HEK293T (cell line): ENCODE data around the gene CCDC183.
"Not testable (repeated sequence)": the region's sequence is repeated elsewhere in the genome, so short reads cannot be mapped to it uniquely, and the experiment has no call there.

Experiments used
- CTCF ChIA-PET: fragments of 350-600 bp; formaldehyde crosslinking; extraction: SDS; loops from one replicate; lab custom pipeline; 2021; ENCODE audit warnings: antibody characterized with exemption, inconsistent platforms; lab: Yijun Ruan, JAX
- POLR2A ChIA-PET: fragments of 350-600 bp; formaldehyde crosslinking; extraction: SDS; loops from one replicate; lab custom pipeline; 2020; ENCODE audit warnings: antibody characterized with exemption, inconsistent platforms; lab: Yijun Ruan, JAX
- DNase-seq: peaks from one replicate; pipeline ENCODE4 v3.0.0; 2012; ENCODE audit warnings: mixed read lengths; ENCODE audit errors: extremely low spot score
- ARNT ChIP-seq: fragments of 450-650 bp; IDR thresholded peaks from 2 replicates; pipeline ENCODE4 v1.6.1; 2017; ENCODE audit warnings: mild to moderate bottlenecking
- BHLHE40 ChIP-seq: fragments of 450-650 bp; IDR thresholded peaks from 2 replicates; pipeline ENCODE4 v1.6.1; 2016; ENCODE audit warnings: mild to moderate bottlenecking, moderate library complexity, borderline replicate concordance
- CTBP1 ChIP-seq: fragments of 450-650 bp; IDR thresholded peaks from 2 replicates; pipeline ENCODE4 v1.6.1; 2016; ENCODE audit warnings: borderline replicate concordance
- ELF4 ChIP-seq: fragments of 450-650 bp; IDR thresholded peaks from 2 replicates; pipeline ENCODE4 v1.6.1; 2017; ENCODE audit warnings: antibody characterized with exemption
- FOXA1 ChIP-seq: fragments of 450-650 bp; IDR thresholded peaks from 2 replicates; pipeline ENCODE4 v1.6.1; 2016; ENCODE audit warnings: mild to moderate bottlenecking
- FOXK2 ChIP-seq: fragments of 450-650 bp; IDR thresholded peaks from 2 replicates; pipeline ENCODE4 v1.6.1; 2016; ENCODE audit warnings: mild to moderate bottlenecking
- FOXM1 ChIP-seq: fragments of 450-650 bp; IDR thresholded peaks from 2 replicates; pipeline ENCODE4 v1.6.1; 2017; ENCODE audit warnings: mild to moderate bottlenecking, borderline replicate concordance
- HDGF ChIP-seq: fragments of 450-650 bp; IDR thresholded peaks from 2 replicates; pipeline ENCODE4 v1.6.1; 2017; ENCODE audit warnings: antibody characterized with exemption, borderline replicate concordance
- L3MBTL2 ChIP-seq: fragments of 450-650 bp; conservative IDR thresholded peaks from 2 replicates; pipeline ENCODE4 v1.6.1; 2016; ENCODE audit warnings: mild to moderate bottlenecking
- LEF1 ChIP-seq: fragments of 450-650 bp; IDR thresholded peaks from 2 replicates; pipeline ENCODE4 v1.6.1; 2017; ENCODE audit warnings: mild to moderate bottlenecking, borderline replicate concordance
- NFRKB ChIP-seq: fragments of 450-650 bp; IDR thresholded peaks from 2 replicates; pipeline ENCODE4 v1.6.1; 2016; ENCODE audit warnings: mild to moderate bottlenecking, moderate library complexity
- SP1 ChIP-seq: fragments of 450-650 bp; IDR thresholded peaks from 2 replicates; pipeline ENCODE4 v1.6.1; 2017
- SUZ12 ChIP-seq: fragments of 450-650 bp; IDR thresholded peaks from 2 replicates; pipeline ENCODE4 v1.6.1; 2016; ENCODE audit warnings: mild to moderate bottlenecking
- TARDBP ChIP-seq: fragments of 450-650 bp; IDR thresholded peaks from 2 replicates; pipeline ENCODE4 v1.6.1; 2016
- ZNF384 ChIP-seq: fragments of 450-650 bp; IDR thresholded peaks from 2 replicates; pipeline ENCODE4 v1.6.1; 2016
- TF ChIP-seq, protein P1 (sequence below): fragments of 450-650 bp; IDR thresholded peaks from 2 replicates; pipeline ENCODE4 v1.6.1; 2016

Gene CCDC183

DNA sequence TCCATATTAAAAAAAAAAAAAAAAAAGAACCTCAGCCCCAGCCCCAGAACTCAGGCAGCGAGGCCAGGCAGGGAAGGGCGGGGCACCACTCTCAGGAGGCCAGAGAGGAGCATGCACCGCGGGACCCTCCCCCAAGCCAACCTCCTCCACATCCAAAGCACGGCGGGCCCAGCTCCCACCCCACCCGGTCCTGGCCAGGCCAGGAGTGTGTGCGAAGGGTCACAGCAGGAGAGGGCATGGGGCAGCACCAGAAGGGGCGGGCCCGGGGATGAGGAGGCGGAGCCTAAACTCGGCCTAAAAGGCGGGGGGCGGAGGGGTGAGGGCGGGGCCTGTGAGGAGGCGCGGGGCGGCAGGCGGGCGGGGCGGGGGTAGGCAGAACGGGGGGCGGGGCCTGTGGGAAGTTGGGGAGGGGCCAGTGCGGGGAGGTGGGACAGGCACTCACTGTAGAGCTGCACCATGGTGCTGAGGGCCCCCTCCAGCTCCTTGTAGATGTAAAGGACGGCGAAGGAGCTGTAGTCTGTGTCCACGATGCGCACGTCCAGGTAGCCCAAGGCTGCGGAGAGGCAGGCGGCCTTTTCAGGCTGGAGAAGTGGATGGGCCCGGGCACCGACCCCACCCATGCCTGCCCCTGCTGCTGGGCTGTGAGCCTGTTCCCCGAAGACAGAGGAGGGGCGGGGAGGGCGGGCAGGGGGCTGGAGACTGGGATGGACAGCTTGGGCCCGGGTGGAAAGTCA, 33.1 kb upstream of the CCDC183 start:
- TF ChIP-seq BHLHE40 = no peak
- no peak for TF ChIP-seq FOXM1
- TF ChIP-seq CTBP1 = no peak
- no peak for TF ChIP-seq NFRKB
- no peak for TF ChIP-seq SP1
- 0 out of 2 replicates have a peak, but pooled peaks have one; percentile 23 for TF ChIP-seq L3MBTL2
- no peak for TF ChIP-seq ARNT
- TF ChIP-seq ZNF384 = peak; percentile 95
- CTCF ChIA-PET = interaction anchor here (0.6 to 1.0 kb wide), 3 partner anchors 21 to 284 kb away, joined by 3 read pairs; no protein-coding TSS in a partner anchor
- POLR2A ChIA-PET = interaction anchor here (0.6 to 1.2 kb wide), 3 partner anchors 16 to 35 kb away, joined by 3 to 5 read pairs (median 3); no protein-coding TSS in a partner anchor
- peak; percentile 90 for DNase-seq

DNA sequence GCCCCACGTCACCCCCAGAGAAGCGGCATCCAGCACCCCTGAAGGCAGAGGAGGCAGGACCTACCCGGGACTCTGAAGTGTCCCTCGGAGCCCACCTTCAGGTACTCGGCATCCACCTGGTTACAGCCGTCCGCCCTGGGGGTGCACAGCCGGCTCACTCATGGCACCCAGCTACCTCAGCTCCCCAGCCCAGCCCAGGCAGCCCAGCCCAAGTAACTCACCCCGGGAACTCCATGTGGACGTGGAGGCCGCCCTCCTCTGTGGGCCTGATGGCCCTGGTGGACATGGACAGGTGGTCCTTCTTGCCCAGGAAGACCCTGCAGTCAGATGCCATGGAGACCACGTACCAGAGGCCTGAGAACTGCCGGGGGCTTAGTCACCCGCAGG, 32.5 kb upstream of the CCDC183 start:
- TF ChIP-seq SP1 (no peak), ZNF384 (no peak), SUZ12 (no peak), CTBP1 (no peak), HDGF (no peak), FOXA1 (no peak)
- TF ChIP-seq, protein P1, sequence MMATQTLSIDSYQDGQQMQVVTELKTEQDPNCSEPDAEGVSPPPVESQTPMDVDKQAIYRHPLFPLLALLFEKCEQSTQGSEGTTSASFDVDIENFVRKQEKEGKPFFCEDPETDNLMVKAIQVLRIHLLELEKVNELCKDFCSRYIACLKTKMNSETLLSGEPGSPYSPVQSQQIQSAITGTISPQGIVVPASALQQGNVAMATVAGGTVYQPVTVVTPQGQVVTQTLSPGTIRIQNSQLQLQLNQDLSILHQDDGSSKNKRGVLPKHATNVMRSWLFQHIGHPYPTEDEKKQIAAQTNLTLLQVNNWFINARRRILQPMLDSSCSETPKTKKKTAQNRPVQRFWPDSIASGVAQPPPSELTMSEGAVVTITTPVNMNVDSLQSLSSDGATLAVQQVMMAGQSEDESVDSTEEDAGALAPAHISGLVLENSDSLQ = no peak
- CTCF ChIA-PET = interaction anchor here (0.6 to 1.0 kb wide), 2 partner anchors 20 to 266 kb away, joined by 3 read pairs; no protein-coding TSS in a partner anchor
- POLR2A ChIA-PET = interaction anchor here (0.6 to 1.0 kb wide), 2 partner anchors 16 to 36 kb away, joined by 3 to 5 read pairs; no protein-coding TSS in a partner anchor
- no peak for DNase-seq

DNA sequence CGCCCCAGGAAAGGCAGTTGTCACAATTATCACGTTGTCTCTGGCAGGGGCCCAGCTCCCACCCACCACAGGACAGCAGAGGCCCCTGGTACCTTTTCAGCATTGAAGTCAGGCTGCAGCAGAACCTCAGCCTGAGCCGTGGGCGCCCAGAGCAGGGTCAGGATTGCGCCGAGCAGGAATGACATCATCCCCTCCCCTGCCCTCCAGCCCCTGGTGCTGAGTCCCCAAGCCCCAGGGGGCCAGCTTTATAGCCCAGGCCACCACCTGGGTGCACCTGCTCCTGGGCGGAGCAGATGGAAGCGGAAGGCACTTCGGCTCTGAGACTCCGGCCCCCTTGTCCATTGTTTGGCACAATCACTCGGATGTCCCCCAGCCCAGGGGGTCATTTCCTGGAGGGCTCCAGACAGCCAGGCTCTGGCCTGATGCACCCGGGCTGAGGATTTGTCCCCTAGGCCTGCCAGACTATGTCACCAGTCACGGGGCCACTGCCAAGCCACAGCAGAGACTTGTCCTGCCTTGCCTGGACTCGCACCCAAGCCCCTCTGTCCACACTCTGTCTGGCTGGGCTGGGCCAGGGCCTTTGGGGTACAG, 31.7 kb upstream of the CCDC183 start, which contains the start of gene LCN15:
LCN15 (minus strand) TSS at position 218 of the 591 bp plus-strand sequence; CDS start at position 188, 30 bp downstream.
- ChIA-PET CTCF (no interaction called here), POLR2A (no interaction called here)
- DNase-seq = no peak
- TF ChIP-seq FOXA1 (no peak), CTBP1 (no peak), ZNF384 (no peak), ELF4 (no peak), NFRKB (no peak), LEF1 (no peak), L3MBTL2 (no peak), FOXM1 (no peak), HDGF (no peak)
- TF ChIP-seq, protein P1 = no peak

DNA sequence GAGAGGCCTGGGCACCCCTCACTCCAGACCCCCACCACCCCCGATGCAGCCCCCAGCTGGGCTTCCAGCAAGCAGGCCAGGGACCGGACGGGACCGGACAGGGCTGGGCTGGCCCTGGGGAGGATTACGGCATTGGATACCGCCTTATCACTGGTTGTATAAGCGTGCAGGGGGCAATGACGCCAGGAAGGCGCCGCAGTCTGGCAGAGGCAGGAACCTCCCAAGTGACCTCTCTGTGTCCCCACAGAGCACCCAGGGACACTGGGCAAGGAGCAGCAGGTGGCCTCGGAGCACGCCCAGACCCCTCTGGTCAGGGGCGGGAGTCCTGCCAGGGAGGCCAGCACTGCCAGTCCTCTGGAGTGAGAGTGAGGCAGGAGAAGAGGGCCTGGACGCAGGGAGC, 31.1 kb upstream of the CCDC183 start:
- ChIA-PET POLR2A (no interaction called here), CTCF (no interaction called here)
- no peak for DNase-seq
- TF ChIP-seq L3MBTL2 (no peak), NFRKB (no peak), BHLHE40 (no peak), TARDBP (no peak)

DNA sequence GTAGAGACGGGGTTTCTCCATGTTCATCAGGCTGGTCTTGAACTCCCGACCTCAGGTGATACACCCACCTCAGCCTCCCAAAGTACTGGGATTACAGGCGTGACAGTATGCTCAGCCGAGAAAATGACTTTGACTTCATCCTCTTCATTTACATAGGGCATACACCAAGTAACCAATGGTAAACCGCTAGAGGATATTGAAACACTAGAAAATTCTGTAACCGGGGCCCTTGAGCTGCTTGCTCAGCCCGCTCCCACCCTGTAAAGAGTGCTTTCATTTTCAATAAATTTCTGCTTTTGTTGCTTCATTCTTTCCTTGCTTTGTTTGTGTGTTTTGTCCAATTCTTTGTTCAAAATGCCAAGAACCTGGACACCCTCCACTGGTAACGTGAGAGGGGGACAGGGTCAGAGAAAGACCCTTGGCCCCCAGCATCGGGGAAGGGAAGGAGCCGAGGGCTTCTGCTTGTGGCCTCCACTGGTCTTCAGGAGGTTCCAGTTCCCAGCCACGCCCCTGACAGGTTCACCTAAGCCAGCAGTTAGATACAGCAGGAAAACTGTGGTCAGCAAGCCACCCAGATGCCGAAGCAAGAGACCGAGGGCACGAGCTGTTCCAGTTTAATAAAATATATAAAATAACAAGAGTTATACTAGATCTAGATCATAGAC, 30.3 kb upstream of the CCDC183 start:
- DNase-seq = not testable (repeated sequence)
- CTCF ChIA-PET = interaction anchor here (1.0 to 1.6 kb wide), 3 partner anchors 8 to 25 kb away, joined by 4 to 7 read pairs (median 6); partner anchors contain the start of genes LCN8 and TMEM141
- POLR2A ChIA-PET = interaction anchor here (0.6 to 0.8 kb wide), 2 partner anchors 37 to 160 kb away, joined by 3 read pairs; no protein-coding TSS in a partner anchor

DNA sequence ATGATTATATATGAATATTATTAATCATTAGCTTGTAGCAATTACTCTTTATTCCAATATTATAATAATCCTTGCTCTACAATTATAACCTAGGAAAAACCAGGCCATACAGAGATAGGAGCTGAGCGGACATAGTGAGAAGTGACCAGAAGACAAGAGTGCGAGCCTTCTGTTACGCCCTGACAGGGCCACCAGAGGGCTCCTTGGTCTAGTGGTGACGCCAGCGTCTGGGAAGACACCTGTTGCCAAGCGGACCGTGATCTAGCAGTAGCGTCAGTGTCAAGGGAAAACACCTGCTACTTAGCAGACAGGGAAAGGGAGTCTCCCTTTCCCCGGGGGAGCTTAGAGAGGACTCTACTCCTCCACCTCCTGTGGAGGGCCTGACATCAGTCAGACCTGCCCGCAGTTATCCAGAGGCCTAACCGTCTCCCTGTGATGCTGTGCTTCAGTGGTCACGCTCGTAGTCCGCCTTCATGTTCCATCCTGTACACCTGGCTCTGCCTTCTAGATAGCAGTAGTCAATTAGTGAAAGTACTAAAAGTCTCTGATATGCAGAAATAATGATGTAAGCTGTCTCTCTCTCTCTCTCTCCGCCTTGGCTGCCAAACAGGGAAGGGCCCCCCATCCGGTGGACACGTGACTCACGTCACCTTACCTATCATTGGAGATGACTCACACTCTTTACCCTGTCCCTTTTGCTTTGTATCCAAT, 29.6 kb upstream of the CCDC183 start:
- CTCF ChIA-PET = interaction anchor here (1.0 to 1.6 kb wide), 3 partner anchors 9 to 24 kb away, joined by 4 to 7 read pairs (median 6); partner anchors contain the start of genes LCN8 and TMEM141
- POLR2A ChIA-PET = interaction anchor here (0.6 to 0.8 kb wide), 2 partner anchors 38 to 160 kb away, joined by 3 read pairs; no protein-coding TSS in a partner anchor
- not testable (repeated sequence) for DNase-seq

DNA sequence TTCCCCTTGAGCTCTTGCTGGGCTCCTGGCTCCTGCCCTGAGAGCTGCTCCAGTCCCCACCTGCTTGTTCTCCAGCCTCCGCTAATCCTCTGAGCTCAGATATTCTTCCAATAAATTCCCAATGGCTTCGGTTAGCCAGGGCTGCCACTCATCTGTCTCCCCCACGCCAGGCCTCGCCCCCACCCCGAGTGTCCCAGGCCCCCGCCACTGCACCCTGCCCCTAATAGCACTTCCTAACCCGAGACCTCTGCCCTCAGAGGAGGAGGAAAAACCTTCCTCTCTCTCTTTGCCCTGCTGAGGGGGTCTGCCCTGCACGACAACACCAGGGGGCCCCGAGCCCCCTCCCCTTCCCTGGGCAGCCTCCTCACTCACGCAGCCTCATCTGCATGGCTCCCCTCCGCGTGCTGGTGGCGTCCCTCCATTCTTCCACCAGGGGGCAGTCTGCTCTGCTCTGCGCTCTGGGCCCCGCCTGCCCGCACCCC, 26.4 kb upstream of the CCDC183 start:
- TF ChIP-seq L3MBTL2 = peak; percentile 47; the same call in 1 of the 2 replicates
- no peak for TF ChIP-seq NFRKB
- TF ChIP-seq, protein P1 = peak; percentile 91
- peak; percentile 62; the same call in 1 of the 2 replicates for TF ChIP-seq FOXM1
- no peak for TF ChIP-seq FOXK2
- TF ChIP-seq ARNT = no peak
- ChIA-PET POLR2A (no interaction called here), CTCF (interaction anchor here (0.6 to 1.2 kb wide), 4 partner anchors 8 to 41 kb away, joined by 3 to 5 read pairs (median 4); no protein-coding TSS in a partner anchor)
- DNase-seq = peak; percentile 78
